ENCODE results near the gene LRRC27.
"Not testable (repeated sequence)": the region's sequence is repeated elsewhere in the genome, so short reads cannot be mapped to it uniquely, and the experiment has no call there.

LRRC27 gene

DNA sequence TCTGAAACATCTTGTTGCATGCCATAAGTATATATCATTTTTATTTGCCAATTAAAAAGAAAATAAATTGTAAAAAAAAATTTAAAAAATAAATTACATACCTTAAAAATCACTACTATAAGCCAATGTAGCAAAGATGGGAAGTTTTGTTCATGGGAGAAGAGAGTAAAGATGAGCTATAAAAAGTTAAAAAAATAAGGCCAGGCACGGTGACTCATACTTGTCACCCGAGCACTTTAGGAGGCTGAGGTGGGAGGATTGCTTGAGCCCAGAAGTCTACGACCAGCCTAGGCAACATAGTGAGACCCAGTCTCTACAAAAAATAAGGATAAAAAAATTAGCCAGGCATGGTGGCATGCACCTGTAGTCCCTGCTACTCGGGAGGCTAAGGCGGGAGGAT, 15.9 kb upstream of the LRRC27 start:
- DNase-seq, result no peak

DNA sequence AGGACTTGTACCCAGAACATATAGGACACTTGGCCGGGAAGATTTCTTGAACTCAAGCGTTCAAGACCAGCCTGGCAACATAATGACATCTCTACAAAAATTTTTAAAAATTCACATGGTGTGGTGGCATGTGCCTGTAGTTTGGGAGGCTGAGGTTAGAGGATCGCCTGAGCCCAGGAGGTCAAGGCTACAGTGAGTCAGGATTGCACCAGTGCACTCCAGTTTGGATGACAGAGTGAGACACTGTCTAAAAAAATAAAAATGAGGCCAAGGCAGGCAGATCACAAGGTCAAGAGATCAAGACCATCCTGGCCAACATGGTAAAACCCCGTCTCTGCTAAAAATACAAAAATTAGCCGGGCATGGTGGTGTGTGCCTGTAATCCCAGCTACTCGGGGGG, 14.5 kb upstream of the LRRC27 start:
- DNase-seq, result not testable (repeated sequence)

GRCh38 chr10:132319853-132320653, 11.9 kb upstream of the LRRC27 start:
- DNase-seq, result peak; percentile 82

DNA sequence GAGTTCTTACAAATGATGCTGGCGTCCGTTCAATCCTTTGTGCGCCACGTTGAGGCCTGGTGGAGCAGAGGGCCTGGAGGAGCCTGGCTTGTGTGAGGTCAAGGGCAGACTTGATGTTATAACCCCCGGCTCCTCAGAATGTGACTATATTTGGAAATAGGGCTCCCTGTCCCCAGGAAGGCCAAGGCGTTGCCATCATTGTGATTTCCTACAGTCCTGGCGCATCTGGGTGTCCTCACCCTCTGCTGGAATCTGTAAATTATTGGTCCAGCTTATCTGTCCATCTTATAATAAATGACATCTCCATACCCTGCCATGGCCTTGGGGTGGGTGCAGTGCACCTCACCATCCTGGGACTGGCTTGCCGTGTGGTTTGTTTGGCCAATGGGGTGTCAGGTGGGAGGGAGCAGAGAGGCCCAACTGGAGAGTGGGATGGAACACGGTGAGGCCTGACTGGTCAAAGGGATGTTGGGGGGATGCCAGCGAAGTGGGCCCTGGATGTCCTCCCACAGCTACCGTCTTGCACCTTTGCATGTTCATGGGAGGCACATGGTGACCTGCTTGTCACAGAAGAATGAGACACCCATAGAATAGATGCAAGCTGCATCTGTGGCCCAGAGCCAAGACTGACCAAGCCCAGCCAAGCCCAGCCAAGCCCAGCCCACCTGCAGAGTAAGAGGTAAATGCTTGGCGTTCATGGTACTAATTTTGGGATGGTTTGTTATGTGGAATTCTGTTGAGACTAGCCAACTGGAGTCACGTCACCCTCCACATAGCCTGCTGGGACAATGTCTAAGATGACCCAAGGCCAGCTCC, 11.1 kb upstream of the LRRC27 start:
- DNase-seq, result no peak

DNA sequence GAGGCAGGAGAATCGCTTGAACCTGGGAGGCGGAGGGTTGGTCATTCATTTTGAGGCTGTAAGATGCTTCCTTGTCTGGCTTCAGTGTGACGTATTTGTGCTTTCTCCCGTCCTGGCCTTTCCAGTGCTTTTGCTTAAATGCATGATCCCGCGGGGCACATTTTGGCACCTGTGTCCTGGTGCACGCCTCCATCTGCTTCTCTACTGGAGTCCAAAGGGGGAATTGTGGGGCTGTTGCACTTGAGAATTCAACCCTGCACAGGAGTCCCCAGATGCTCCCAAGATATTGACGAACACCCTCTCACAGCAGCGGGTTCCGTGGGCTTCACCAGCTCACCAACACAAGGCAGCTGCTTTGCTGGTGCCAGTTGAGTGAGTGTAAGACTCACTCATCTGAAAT, 10.3 kb upstream of the LRRC27 start:
- no peak for DNase-seq

- DNase-seq, result peak; percentile 56
Measured at GRCh38 chr10:132322586-132323048, 9.4 kb upstream of the LRRC27 start.

- no peak for DNase-seq
Measured at GRCh38 chr10:132324186-132324585, 7.8 kb upstream of the LRRC27 start.

GRCh38 chr10:132326344-132326889, 5.6 kb upstream of the LRRC27 start:
- DNase-seq, result no peak

DNA sequence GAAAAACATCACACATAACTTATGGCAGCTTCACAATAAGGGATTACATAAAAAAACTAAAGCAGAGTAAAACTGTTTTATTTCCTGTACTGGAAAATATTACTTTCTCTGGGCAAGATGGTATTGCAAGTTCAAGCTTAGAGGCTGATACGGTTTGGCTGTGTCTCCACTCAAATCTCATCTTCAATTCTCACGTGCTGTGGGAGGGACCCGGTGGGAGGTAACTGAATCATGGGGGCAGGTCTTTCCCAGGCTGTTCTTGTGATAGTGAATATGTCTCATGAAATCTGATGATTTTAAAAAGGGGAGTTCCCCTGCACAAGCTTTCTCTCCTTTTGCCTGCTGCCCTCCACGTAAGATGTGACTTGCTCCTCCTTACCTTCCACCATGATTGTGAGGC, 5.1 kb upstream of the LRRC27 start:
- no peak for DNase-seq

DNA sequence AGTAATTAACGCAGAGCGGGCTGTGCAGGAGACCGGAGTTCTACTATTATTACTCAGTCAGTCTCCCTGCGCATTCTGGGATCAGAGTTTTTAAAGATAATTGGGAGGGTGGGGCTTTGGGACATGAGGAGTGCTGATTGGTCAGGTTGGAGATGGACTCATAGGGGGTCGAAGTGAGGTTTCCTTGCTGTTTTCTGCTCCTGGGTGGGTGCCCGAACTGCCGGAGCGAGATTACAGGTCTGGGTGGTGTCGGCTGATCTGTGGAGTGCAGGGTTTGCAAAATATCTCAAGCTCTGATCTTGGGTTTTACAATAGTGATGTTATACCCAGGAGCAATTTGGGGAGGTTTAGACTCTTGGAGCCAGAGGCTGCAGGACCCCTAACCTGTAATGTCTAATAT, 3.9 kb upstream of the LRRC27 start:
- DNase-seq, result no peak

DNA sequence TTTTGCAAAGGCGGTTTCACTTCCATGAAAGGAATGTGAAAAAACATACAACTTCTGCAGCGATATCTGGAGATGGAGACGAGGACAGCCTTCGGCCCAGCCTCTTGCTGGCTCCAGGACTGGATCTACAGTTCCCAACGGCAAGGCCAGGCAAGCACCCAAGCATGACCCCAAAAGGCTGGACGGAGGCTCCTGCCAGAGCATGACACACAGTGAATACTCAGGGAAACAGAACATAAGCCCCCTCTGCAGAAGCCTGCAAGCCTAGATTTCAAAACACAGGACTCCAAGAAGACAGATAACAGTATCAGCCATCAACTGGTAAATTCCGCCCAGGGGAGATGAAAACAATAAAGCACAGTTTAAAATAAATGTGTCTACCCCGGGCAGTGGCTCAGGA, 3.3 kb upstream of the LRRC27 start:
- no peak for DNase-seq

- peak; percentile 54 for DNase-seq
Measured at GRCh38 chr10:132329565-132330485, 2.2 kb upstream of the LRRC27 start.

DNA sequence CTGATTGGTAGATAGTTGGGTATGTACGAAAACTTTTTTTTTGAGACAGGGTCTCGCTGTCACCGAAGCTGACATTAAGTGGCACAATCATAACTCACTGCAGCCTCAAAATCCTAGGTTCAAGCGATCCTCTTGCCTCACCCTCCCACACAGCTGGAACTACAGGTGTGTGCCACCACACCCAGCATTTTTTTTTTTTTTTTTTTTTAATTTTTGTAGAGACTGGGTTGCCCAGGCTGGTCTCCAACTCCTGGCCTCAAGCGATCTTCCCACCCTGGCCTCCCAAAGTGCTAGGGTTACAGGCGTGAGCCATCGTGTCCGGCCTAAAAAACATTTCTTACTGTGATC, 1.5 kb upstream of the LRRC27 start:
- DNase-seq, result no peak

GRCh38 chr10:132332433-132332754, 401 bp downstream of the LRRC27 start:
- DNase-seq, result peak; percentile 76

DNA sequence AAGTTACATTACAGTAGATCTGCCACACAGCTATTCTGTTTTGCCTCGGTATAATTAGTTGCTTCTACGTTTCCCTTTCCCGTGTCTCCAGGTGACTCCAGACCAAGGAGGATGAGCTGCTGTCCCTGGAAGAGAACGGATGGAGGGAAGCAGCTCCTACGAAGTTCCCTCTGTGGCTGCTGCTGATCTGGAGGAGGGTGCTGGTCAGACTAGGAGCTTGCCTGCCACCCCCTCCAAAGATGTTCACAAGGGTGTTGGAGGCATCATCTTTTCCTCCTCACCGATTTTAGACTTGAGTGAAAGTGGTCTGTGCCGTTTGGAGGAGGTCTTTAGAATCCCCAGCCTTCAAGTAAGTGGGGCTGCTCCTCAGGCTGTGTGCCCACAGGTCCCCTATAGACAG, 1.4 kb downstream of the LRRC27 start:
- no peak for DNase-seq

DNA sequence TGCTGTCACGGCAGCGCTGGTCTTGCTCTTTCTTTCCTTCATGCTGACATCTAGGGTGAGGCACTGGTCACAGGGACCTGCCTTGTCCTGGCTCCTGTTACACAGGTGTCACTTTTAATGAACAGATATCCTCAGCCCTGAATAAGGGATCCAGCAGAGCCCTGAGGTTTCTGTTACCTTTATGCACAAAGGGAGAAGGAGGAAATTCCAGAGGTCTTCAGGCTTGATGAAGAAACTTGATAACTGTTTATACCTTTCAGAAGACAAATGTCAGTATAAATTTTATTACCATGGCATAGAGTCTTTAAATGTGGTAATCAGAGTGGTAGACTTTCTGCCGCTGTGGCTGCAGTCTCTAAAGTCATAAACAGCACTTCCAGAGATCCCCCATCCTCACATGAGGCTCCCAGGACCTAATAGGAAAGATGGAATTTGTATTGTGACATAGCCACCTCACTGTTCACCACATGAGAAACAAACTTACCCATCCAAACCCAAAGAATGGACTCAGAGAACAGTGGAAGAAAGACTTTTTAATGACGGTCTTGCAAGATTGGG, 2.7 kb downstream of the LRRC27 start:
- DNase-seq, result no peak

DNA sequence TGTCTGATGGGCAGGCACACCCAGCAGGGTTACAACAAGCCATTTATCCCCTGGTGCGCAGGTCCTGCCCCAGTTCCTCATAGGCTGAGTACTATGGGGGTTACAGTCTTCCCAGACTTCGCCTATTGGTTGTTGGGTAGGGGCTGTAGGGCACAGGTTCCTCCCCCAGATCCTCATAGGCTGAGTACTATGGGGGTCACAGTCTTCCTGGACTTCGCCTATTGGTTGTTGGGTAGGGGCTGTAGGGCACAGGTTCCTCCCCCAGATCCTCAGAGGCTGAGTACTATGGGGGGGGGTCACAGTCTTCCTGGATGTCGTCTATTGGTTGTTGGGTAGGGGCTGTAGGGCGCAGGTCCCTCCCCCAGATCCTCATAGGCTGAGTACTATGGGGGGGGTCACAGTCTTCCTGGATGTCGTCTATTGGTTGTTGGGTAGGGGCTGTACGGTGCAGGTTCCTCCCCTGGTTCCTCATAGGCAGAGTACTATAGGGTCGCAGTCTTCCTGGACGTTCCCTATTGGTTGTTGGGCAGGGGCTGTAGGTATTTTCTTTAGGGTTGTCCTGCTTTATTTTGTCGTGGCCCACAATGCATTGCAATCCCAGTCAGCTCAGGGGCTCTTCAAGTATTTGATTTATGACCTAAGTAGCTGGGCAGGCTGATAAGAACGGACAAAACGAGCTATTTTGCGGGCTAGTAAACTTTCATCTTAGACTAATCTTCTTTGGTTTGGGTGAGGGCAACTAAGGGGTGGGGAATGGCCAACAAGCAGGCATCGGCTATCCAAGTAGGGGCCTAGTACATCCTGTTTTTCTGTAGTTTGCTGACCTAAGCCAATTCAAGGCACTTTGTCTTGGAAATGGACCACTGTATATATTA, 3.4 kb downstream of the LRRC27 start:
- DNase-seq, result peak; percentile 77

- no peak for DNase-seq
Measured at GRCh38 chr10:132336064-132336746, 4.2 kb downstream of the LRRC27 start.

DNA sequence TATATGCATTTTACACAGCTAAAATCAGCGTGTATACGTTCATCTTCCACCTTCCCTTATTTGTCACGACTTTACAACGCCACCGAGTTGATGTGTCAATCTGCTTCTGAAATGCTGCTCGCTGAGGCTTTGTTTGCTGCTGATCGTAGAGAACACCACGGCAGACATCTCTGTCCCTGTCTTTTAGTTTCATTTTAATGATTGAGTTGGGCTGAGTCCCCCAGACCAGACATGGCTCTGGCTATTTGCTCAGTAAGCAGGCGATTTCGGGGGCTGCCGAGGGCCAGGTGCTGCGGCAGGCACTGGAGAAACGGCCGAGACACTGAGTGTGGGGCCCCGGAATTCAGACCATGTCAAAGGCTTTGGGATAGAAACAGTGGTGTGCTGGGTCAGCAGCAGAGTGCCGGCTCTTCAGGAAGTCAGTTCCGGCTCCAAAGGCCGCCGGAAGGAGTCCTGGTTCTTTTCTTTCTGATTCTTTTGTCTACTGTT, 5.0 kb downstream of the LRRC27 start:
- peak; percentile 51 for DNase-seq

- DNase-seq, result not testable (repeated sequence)
Measured at GRCh38 chr10:132337854-132338253, 5.9 kb downstream of the LRRC27 start.

GRCh38 chr10:132338876-132339275, 6.9 kb downstream of the LRRC27 start:
- no peak for DNase-seq
